ENCODE results near the gene PTBP1. TPM values are rescaled to one million over a fixed set of nuclear protein-coding genes. Genes with fewer than 3 reads are reported as not detected.

The PTBP1 gene
- total and polyA plus RNA-seq, 9 of the 15 experiments (the other 6 are each of a cell fraction or from before 2014, with no cell fraction given): 14.0 to 759 (median 234) TPM

DNA sequence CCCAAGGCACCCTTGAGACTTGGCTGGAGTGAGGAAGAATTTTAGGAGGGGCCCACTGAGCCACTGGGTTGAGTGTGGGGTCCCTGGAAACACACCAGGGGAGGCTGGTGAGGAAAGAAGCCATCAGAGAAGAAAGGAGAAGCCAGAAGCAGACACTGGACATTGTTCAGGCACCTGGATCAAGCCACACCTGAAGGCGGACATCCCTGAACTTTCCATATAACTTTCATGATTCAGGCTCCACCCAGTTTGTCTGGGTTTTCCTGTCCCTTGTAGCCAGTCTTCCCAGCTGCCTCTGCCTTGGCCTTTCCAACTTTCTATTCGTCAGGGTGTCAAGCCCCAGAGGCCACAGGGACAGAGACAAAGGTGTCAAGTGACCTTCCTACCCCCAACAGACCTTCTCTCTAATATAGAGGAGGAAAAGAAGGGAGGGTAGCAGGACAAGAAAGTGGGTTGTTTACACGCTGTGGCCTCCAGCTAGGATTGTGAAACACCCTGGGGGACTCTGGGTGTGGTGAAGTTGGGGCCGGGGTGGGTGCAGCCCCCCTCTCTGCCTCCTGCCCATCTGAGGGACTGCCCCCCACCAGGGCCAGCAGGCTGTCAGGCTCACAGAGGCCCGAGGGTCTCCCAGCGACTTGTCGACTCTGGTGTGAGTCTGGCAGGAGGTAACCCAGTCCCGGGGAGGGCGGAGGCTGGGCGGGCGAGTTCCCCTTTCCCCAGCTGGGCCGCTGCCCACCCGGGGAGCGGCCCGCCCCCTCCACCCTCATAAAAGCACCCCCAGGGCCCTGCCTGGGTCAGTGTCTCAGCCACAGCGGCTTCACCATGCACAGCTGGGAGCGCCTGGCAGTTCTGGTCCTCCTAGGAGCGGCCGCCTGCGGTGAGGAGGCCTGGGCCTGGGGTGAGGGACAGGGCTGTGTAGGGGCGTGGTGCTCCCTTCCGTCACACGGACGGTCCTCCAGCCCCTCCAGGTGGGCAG, 61.9 kb downstream of the PTBP1 start, which contains the start of gene CFD (continued):
- peak; percentile 44 for TF ChIP-seq ZFX (CRISPR knock-in tag; IDR thresholded peaks at IDR 0.05)
- no peak for TF ChIP-seq GABPB2 (CRISPR knock-in tag; conservative IDR thresholded peaks at IDR 0.05)
- no peak for TF ChIP-seq ZNF143 (CRISPR knock-in tag; IDR thresholded peaks at IDR 0.05)
- TF ChIP-seq SMAD1 (IDR thresholded peaks at IDR 0.05; ENCODE audit: low read depth, low read length, partially characterized antibody): no peak
- TF ChIP-seq RNF2 (IDR thresholded peaks at IDR 0.05): no peak
- TF ChIP-seq TAF9B (IDR thresholded peaks at IDR 0.05; ENCODE audit: partially characterized antibody): no peak
- peak in 1 of 2 experiments; percentile 25; a peak in 1 of 4 replicates for TF ChIP-seq RAD21 (CRISPR knock-in tag; conservative IDR thresholded peaks at IDR 0.05 in 1 of 2, IDR thresholded peaks at IDR 0.05 in 1 of 2)
- no peak for TF ChIP-seq SETDB1 (IDR thresholded peaks at IDR 0.05; ENCODE audit: low read length)
- TF ChIP-seq, protein P1, sequence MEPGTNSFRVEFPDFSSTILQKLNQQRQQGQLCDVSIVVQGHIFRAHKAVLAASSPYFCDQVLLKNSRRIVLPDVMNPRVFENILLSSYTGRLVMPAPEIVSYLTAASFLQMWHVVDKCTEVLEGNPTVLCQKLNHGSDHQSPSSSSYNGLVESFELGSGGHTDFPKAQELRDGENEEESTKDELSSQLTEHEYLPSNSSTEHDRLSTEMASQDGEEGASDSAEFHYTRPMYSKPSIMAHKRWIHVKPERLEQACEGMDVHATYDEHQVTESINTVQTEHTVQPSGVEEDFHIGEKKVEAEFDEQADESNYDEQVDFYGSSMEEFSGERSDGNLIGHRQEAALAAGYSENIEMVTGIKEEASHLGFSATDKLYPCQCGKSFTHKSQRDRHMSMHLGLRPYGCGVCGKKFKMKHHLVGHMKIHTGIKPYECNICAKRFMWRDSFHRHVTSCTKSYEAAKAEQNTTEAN (CRISPR knock-in tag; IDR thresholded peaks at IDR 0.05): no peak
- TF ChIP-seq ILF3 (IDR thresholded peaks at IDR 0.05; ENCODE audit: borderline replicate concordance): no peak
- TF ChIP-seq, protein P2, sequence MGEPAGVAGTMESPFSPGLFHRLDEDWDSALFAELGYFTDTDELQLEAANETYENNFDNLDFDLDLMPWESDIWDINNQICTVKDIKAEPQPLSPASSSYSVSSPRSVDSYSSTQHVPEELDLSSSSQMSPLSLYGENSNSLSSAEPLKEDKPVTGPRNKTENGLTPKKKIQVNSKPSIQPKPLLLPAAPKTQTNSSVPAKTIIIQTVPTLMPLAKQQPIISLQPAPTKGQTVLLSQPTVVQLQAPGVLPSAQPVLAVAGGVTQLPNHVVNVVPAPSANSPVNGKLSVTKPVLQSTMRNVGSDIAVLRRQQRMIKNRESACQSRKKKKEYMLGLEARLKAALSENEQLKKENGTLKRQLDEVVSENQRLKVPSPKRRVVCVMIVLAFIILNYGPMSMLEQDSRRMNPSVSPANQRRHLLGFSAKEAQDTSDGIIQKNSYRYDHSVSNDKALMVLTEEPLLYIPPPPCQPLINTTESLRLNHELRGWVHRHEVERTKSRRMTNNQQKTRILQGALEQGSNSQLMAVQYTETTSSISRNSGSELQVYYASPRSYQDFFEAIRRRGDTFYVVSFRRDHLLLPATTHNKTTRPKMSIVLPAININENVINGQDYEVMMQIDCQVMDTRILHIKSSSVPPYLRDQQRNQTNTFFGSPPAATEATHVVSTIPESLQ (CRISPR knock-in tag; IDR thresholded peaks at IDR 0.05): no peak
- TF ChIP-seq ZBTB7A (IDR thresholded peaks at IDR 0.05; ENCODE audit: borderline replicate concordance, control insufficient read depth, low read depth, low read length): peak; percentile 29; the same call in 1 of the 2 replicates
- peak; percentile 81 for TF ChIP-seq CEBPB (tag; IDR thresholded peaks at IDR 0.05)
- TF ChIP-seq ZNF780A (CRISPR knock-in tag; IDR thresholded peaks at IDR 0.05): no peak
- TF ChIP-seq, protein P3, sequence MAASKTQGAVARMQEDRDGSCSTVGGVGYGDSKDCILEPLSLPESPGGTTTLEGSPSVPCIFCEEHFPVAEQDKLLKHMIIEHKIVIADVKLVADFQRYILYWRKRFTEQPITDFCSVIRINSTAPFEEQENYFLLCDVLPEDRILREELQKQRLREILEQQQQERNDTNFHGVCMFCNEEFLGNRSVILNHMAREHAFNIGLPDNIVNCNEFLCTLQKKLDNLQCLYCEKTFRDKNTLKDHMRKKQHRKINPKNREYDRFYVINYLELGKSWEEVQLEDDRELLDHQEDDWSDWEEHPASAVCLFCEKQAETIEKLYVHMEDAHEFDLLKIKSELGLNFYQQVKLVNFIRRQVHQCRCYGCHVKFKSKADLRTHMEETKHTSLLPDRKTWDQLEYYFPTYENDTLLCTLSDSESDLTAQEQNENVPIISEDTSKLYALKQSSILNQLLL (CRISPR knock-in tag; IDR thresholded peaks at IDR 0.05; ENCODE audit: borderline replicate concordance): no peak
- peak; percentile 65 for TF ChIP-seq KDM5B (IDR thresholded peaks at IDR 0.05; ENCODE audit: insufficient replicate concordance, low read depth, low read length)
- TF ChIP-seq, protein P4, sequence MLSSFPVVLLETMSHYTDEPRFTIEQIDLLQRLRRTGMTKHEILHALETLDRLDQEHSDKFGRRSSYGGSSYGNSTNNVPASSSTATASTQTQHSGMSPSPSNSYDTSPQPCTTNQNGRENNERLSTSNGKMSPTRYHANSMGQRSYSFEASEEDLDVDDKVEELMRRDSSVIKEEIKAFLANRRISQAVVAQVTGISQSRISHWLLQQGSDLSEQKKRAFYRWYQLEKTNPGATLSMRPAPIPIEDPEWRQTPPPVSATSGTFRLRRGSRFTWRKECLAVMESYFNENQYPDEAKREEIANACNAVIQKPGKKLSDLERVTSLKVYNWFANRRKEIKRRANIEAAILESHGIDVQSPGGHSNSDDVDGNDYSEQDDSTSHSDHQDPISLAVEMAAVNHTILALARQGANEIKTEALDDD (IDR thresholded peaks at IDR 0.05): no peak
- TF ChIP-seq PTBP1 (IDR thresholded peaks at IDR 0.05; ENCODE audit: low read depth, low read length): no peak
- no peak for TF ChIP-seq KAT7 (CRISPR knock-in tag; IDR thresholded peaks at IDR 0.05; ENCODE audit: borderline replicate concordance)
- TF ChIP-seq TEAD4 (IDR thresholded peaks at IDR 0.05; ENCODE audit: low read length): no peak
- TF ChIP-seq TEAD4 (CRISPR knock-in tag; IDR thresholded peaks at IDR 0.05; ENCODE audit: borderline replicate concordance): no peak
- TF ChIP-seq CCAR2 (IDR thresholded peaks at IDR 0.05; ENCODE audit: low read depth, low read length): no peak

Measured in K562 (cell line).